ENCODE data around the gene CHST5.

- TF ChIP-seq POLR2A (IDR thresholded peaks at IDR 0.05; ENCODE audit: low read depth, low read length) (no peak), SPI1 (IDR thresholded peaks at IDR 0.05; ENCODE audit: low read depth, low read length) (no peak)
Measured at GRCh38 chr16:75506574-75506973, 29.3 kb downstream of the CHST5 start.
